A673 (cell line): ENCODE data around the gene TMEM198.
A peak's percentile ranks its signal among the peaks of the same experiment; 100 is the strongest.

Source experiments
- EZH2 ChIP-seq: fragments of 200-600 bp; sonication (generic); IDR thresholded peaks from 2 replicates; pipeline ENCODE4 v1.6.1; 2017; ENCODE audit warnings: borderline replicate concordance, low read depth, mild to moderate bottlenecking, mixed read lengths, antibody characterized with exemption, low read length; ENCODE audit not compliant: poor library complexity, severe bottlenecking
- TF ChIP-seq, protein P1 (sequence below): fragments of 300-800, 200-600 bp; sonication (generic); conservative IDR thresholded peaks from 2 replicates; pipeline ENCODE4 v1.5.1; 2017; ENCODE audit warnings: low read depth, mild to moderate bottlenecking, antibody characterized with exemption, low read length, moderate library complexity, mixed read lengths

DNA sequence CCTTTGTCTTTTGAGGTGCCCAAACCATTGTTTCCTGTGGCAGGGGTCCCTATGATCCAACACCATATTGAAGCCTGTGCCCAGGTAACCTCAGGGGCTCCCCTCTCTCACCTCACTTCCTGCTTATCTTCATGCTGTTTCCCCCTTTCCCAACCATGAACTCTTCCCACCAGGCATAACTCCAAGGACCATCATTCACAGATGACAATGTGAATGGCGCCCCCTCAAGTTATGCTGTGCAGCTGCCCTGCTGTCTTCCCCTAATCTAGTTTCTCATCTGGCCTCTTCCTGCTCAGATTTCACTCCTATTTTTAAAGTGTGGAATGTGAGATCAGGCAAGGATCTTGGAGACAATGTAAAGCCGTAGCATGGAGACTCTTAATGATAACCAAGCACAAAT is 43.7 kb upstream of the TMEM198 start:
- TF ChIP-seq, protein P1, sequence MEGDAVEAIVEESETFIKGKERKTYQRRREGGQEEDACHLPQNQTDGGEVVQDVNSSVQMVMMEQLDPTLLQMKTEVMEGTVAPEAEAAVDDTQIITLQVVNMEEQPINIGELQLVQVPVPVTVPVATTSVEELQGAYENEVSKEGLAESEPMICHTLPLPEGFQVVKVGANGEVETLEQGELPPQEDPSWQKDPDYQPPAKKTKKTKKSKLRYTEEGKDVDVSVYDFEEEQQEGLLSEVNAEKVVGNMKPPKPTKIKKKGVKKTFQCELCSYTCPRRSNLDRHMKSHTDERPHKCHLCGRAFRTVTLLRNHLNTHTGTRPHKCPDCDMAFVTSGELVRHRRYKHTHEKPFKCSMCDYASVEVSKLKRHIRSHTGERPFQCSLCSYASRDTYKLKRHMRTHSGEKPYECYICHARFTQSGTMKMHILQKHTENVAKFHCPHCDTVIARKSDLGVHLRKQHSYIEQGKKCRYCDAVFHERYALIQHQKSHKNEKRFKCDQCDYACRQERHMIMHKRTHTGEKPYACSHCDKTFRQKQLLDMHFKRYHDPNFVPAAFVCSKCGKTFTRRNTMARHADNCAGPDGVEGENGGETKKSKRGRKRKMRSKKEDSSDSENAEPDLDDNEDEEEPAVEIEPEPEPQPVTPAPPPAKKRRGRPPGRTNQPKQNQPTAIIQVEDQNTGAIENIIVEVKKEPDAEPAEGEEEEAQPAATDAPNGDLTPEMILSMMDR, result peak; percentile 65
- no peak for TF ChIP-seq EZH2
